PC-3 (cell line): ENCODE measurements around the gene SIPA1. TPM values are rescaled to one million over a fixed set of nuclear protein-coding genes. Genes with fewer than 3 reads are reported as not detected.

Experiments
- ATAC-seq: fragments of 200-7000 bp; cut with Tn5 transposase; 2 replicates; pipeline ENCODE4 v1.9.1; 2020; ENCODE audit warnings: mild to moderate bottlenecking, moderate library complexity
- BruUV-seq: library from RNA; stranded (reverse); fragments of 400-500 nt; replicated peaks from 2 replicates; lab custom pipeline; 2021; lab: Mats Ljungman, UMichigan
- CTCF ChIA-PET: fragments of 300-600 bp; sonication (Branson Sonifier 250); formaldehyde crosslinking; loops from one replicate; lab custom pipeline; 2022; ENCODE audit warnings: antibody characterized with exemption; lab: Charles Lee
- POLR2A ChIA-PET: fragments of 300-600 bp; sonication (Branson Sonifier 250); formaldehyde crosslinking; loops from one replicate; lab custom pipeline; 2022; ENCODE audit warnings: antibody characterized with exemption; ENCODE audit not compliant: unreplicated experiment; lab: Charles Lee
- DNase-seq: peaks from one replicate; pipeline ENCODE4 v3.0.0-alpha.2; 2015
- H2AFZ ChIP-seq: fragments of 300-600 bp; sonication (generic); 2 replicates; pipeline ENCODE4 v1.6.0; 2016; ENCODE audit warnings: antibody characterized with exemption, low read length
- H3F3A ChIP-seq: fragments of 300-600 bp; sonication (generic); one replicate; pipeline ENCODE4 v1.6.0; 2017; ENCODE audit warnings: antibody characterized with exemption, low read length, control low read depth, mild to moderate bottlenecking; ENCODE audit not compliant: unreplicated experiment
- H3K27ac ChIP-seq: fragments of 300-600 bp; sonication (generic); 2 replicates; pipeline ENCODE4 v1.5.1; 2016; ENCODE audit warnings: mild to moderate bottlenecking, low read length
- H3K27me3 ChIP-seq: fragments of 300-600 bp; sonication (generic); 2 replicates; pipeline ENCODE4 v1.6.1; 2016; ENCODE audit warnings: low read length, mixed read lengths
- H3K36me3 ChIP-seq: fragments of 300-600 bp; sonication (generic); 2 replicates; pipeline ENCODE4 v1.6.1; 2016; ENCODE audit warnings: low read depth, mixed run types, low read length, mixed read lengths
- H3K4me1 ChIP-seq: fragments of 300-600 bp; sonication (generic); 2 replicates; pipeline ENCODE4 v1.5.1; 2016; ENCODE audit warnings: low read length; ENCODE audit not compliant: insufficient read depth
- H3K4me2 ChIP-seq: fragments of 300-600 bp; sonication (generic); 2 replicates; pipeline ENCODE4 v1.6.0; 2016; ENCODE audit warnings: low read length
- H3K4me3 ChIP-seq: fragments of 300-600 bp; sonication (generic); 2 replicates; pipeline ENCODE4 v1.5.1; 2016; ENCODE audit warnings: mild to moderate bottlenecking, low read length, mixed read lengths
- H3K79me2 ChIP-seq: fragments of 300-600 bp; sonication (generic); 2 replicates; pipeline ENCODE4 v1.6.1; 2017; ENCODE audit warnings: low read length, mixed read lengths
- H3K9ac ChIP-seq: fragments of 300-600 bp; sonication (generic); 2 replicates; pipeline ENCODE4 v1.6.0; 2016; ENCODE audit warnings: mild to moderate bottlenecking, low read length
- H3K9me2 ChIP-seq: fragments of 300-600 bp; sonication (generic); replicated peaks from 2 replicates; pipeline ENCODE4 v1.6.1; 2016; ENCODE audit warnings: mixed run types, low read length, mixed read lengths
- H3K9me3 ChIP-seq: fragments of 300-600 bp; sonication (generic); 2 replicates; pipeline ENCODE4 v1.6.1; 2016; ENCODE audit warnings: low read length, mixed read lengths
- H4K20me1 ChIP-seq: fragments of 300-600 bp; sonication (generic); 2 replicates; pipeline ENCODE4 v1.6.1; 2016; ENCODE audit warnings: low read length, mixed read lengths
- EZH2 ChIP-seq: fragments of 300-600 bp; sonication (generic); IDR thresholded peaks from one replicate; pipeline ENCODE4 v1.6.1; 2017; ENCODE audit warnings: antibody characterized with exemption, mild to moderate bottlenecking, low read length; ENCODE audit not compliant: unreplicated experiment
- EZH2phosphoT487 ChIP-seq: fragments of 300-600 bp; sonication (generic); IDR thresholded peaks from 2 replicates; pipeline ENCODE4 v1.6.1; 2018; ENCODE audit warnings: mild to moderate bottlenecking, antibody characterized with exemption, low read length, borderline replicate concordance
- intact Hi-C: fragments of 100-400 bp; cut with micrococcal nuclease; formaldehyde crosslinking; loops from 2 replicates; pipeline ENCODE4 v1.9.0; 2023
- total RNA-seq: library from RNA; depleted of rRNA; stranded (reverse); fragments of >200 nt; gene quantifications from 2 replicates; pipeline ENCODE4 v1.2.3, GENCODE V29; 2014
- TF ChIP-seq, protein P1 (sequence below): fragments of 300-600 bp; sonication (generic); conservative IDR thresholded peaks from 2 replicates; pipeline ENCODE4 v1.5.1; 2017; ENCODE audit warnings: antibody characterized with exemption, low read depth, mild to moderate bottlenecking, low read length

The SIPA1 gene
- total RNA-seq, 1 experiment from 2014 or later = 113 TPM

DNA sequence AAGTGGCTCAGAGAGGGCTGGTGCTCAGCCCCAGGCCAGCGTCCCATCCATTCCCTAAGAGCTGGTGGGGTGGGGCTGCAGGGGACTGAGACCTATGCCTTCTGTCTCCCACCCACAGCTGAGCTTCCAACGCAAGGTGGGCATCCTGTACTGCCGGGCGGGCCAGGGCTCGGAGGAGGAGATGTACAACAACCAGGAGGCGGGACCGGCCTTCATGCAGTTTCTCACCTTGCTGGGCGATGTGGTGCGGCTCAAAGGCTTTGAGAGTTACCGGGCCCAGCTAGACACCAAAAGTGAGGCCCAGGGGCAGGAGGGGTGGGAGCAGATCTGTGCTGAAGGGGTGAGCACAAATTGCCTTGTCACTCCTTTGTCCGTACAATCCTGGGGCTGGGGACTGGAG is 6.9 kb downstream of the SIPA1 start:
- DNase-seq (no peak), ATAC-seq (no peak)
- H3K79me2 ChIP-seq = no peaks in the 10 kb centered on the region
- no peak overlapping the region for H3K9ac ChIP-seq
- H3K27ac ChIP-seq = no peak overlapping the region
- no peak overlapping the region for H3K4me3 ChIP-seq
- ChIA-PET CTCF (no interaction called here), POLR2A (no interaction called here)
- H4K20me1 ChIP-seq = no peaks in the 10 kb centered on the region
- H3K4me2 ChIP-seq = no peak overlapping the region
- H3K27me3 ChIP-seq = no peaks in the 10 kb centered on the region
- TF ChIP-seq EZH2 = no peak
- no peaks in the 10 kb centered on the region; the same call in 1 of the 2 replicates for H3K4me1 ChIP-seq
- H3F3A ChIP-seq = no peaks in the 10 kb centered on the region
- no peaks in the 10 kb centered on the region for H3K9me2 ChIP-seq
- no peaks in the 10 kb centered on the region for H3K9me3 ChIP-seq
- H2AFZ ChIP-seq = no peak overlapping the region
- H3K36me3 ChIP-seq = no peaks in the 10 kb centered on the region
- intact Hi-C loops = no loop called here
- BruUV-seq = no TSS peak

GRCh38 chr11:65645710-65646109 is 7.8 kb downstream of the SIPA1 start:
- H4K20me1 ChIP-seq = no peaks in the 10 kb centered on the region
- no peak overlapping the region for H3K27ac ChIP-seq
- no peak overlapping the region for H3K4me3 ChIP-seq
- H2AFZ ChIP-seq = no peak overlapping the region
- H3K27me3 ChIP-seq = no peaks in the 10 kb centered on the region
- POLR2A ChIA-PET = no interaction called here
- ATAC-seq (no peak), DNase-seq (no peak)
- CTCF ChIA-PET = no interaction called here
- TF ChIP-seq EZH2 (no peak), EZH2phosphoT487 (no peak)
- TF ChIP-seq, protein P1, sequence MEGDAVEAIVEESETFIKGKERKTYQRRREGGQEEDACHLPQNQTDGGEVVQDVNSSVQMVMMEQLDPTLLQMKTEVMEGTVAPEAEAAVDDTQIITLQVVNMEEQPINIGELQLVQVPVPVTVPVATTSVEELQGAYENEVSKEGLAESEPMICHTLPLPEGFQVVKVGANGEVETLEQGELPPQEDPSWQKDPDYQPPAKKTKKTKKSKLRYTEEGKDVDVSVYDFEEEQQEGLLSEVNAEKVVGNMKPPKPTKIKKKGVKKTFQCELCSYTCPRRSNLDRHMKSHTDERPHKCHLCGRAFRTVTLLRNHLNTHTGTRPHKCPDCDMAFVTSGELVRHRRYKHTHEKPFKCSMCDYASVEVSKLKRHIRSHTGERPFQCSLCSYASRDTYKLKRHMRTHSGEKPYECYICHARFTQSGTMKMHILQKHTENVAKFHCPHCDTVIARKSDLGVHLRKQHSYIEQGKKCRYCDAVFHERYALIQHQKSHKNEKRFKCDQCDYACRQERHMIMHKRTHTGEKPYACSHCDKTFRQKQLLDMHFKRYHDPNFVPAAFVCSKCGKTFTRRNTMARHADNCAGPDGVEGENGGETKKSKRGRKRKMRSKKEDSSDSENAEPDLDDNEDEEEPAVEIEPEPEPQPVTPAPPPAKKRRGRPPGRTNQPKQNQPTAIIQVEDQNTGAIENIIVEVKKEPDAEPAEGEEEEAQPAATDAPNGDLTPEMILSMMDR = no peak
- H3F3A ChIP-seq = no peaks in the 10 kb centered on the region
- H3K36me3 ChIP-seq = no peaks in the 10 kb centered on the region
- BruUV-seq = TSS peak; percentile 41
- intact Hi-C loops = no loop called here
- no peaks in the 10 kb centered on the region for H3K9me3 ChIP-seq
- H3K4me2 ChIP-seq = no peak overlapping the region
- no peaks in the 10 kb centered on the region; the same call in 1 of the 2 replicates for H3K4me1 ChIP-seq
- no peak overlapping the region for H3K9ac ChIP-seq
- H3K9me2 ChIP-seq = no peaks in the 10 kb centered on the region
- no peaks in the 10 kb centered on the region for H3K79me2 ChIP-seq

DNA sequence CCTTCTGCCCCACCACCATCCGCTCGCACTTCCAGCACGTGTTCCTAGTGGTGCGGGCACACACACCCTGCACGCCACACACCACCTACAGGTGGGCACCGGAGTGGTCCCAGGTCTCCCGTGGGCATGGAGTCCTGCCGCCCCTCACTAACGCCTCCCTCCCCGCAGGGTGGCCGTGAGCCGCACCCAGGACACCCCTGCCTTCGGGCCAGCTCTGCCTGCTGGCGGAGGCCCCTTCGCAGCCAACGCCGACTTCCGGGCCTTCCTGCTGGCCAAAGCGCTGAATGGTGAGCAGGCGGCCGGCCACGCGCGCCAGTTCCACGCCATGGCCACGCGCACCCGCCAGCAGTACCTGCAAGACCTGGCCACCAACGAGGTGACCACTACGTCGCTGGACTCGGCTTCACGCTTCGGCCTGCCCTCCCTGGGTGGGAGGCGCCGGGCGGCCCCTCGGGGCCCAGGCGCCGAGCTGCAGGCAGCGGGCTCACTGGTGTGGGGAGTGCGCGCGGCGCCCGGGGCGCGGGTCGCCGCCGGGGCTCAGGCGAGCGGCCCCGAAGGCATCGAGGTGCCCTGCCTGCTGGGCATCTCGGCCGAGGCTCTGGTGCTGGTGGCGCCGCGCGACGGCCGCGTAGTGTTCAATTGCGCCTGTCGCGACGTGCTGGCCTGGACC is 8.5 kb downstream of the SIPA1 start:
- TF ChIP-seq EZH2phosphoT487 = no peak
- TF ChIP-seq, protein P1 = no peak
- TF ChIP-seq EZH2 = no peak
- ChIA-PET CTCF (no interaction called here), POLR2A (interaction anchor here (0.5 kb wide), 1 partner anchor 76 kb away, joined by 3 read pairs; the partner anchor contains the start of gene ZNRD2)
- no TSS peak for BruUV-seq
- DNase-seq (no peak), ATAC-seq (no peak)
- H3K4me3 ChIP-seq = peak overlapping the region; percentile 76; the same call in 1 of the 2 replicates
- H3K27me3 ChIP-seq = no peaks in the 10 kb centered on the region
- H3K36me3 ChIP-seq = no peaks in the 10 kb centered on the region
- intact Hi-C loops = no loop called here
- H3K9me3 ChIP-seq = no peaks in the 10 kb centered on the region
- H3K27ac ChIP-seq = no peak overlapping the region
- no peak overlapping the region for H2AFZ ChIP-seq
- H4K20me1 ChIP-seq = no peaks in the 10 kb centered on the region
- H3K4me1 ChIP-seq = peaks cover 5% of the 10 kb centered on the region
- H3K9ac ChIP-seq = no peak overlapping the region
- H3K79me2 ChIP-seq = no peaks in the 10 kb centered on the region
- no peaks in the 10 kb centered on the region for H3K9me2 ChIP-seq
- no peaks in the 10 kb centered on the region for H3F3A ChIP-seq
- H3K4me2 ChIP-seq = peak overlapping the region; percentile 88
